Measurements from ENCODE around the gene CCNF. TPM values are rescaled to one million over a fixed set of nuclear protein-coding genes. Genes with fewer than 3 reads are reported as not detected.

The CCNF gene
- total RNA-seq, 1 experiment from 2014 or later: 12.9 TPM

- DNase-seq (ENCODE audit: low read depth, low spot score): no peak
- in situ Hi-C loops (cut with HindIII; ENCODE audit: low pct_unique_long_range_greater_than_20kb, low sequenced_read_pairs): no loop called here
These were observed 18.8 kb downstream of the CCNF start for GRCh38 chr16:2447920-2448583.

GRCh38 chr16:2449118-2449517 lies 19.9 kb downstream of the CCNF start:
- in situ Hi-C loops (cut with HindIII; ENCODE audit: low pct_unique_long_range_greater_than_20kb, low sequenced_read_pairs): no loop called here
- no peak for DNase-seq (ENCODE audit: low read depth, low spot score)

- in situ Hi-C loops (cut with HindIII; ENCODE audit: low pct_unique_long_range_greater_than_20kb, low sequenced_read_pairs): no loop called here
- no peak for DNase-seq (ENCODE audit: low read depth, low spot score)
These were observed 21.3 kb downstream of the CCNF start for GRCh38 chr16:2450535-2450934.

GRCh38 chr16:2450975-2451381 lies 21.7 kb downstream of the CCNF start:
- in situ Hi-C loops (cut with HindIII; ENCODE audit: low pct_unique_long_range_greater_than_20kb, low sequenced_read_pairs): no loop called here
- DNase-seq (ENCODE audit: low read depth, low spot score): no peak

- DNase-seq (ENCODE audit: low read depth, low spot score): no peak
- in situ Hi-C loops (cut with HindIII; ENCODE audit: low pct_unique_long_range_greater_than_20kb, low sequenced_read_pairs): no loop called here
These were observed 22.6 kb downstream of the CCNF start for GRCh38 chr16:2451851-2452320.

- in situ Hi-C loops (cut with HindIII; ENCODE audit: low pct_unique_long_range_greater_than_20kb, low sequenced_read_pairs): no loop called here
- no peak for DNase-seq (ENCODE audit: low read depth, low spot score)
These were observed 23.4 kb downstream of the CCNF start for GRCh38 chr16:2452650-2453049.

GRCh38 chr16:2455081-2455845 lies 26.0 kb downstream of the CCNF start:
- in situ Hi-C loops (cut with HindIII; ENCODE audit: low pct_unique_long_range_greater_than_20kb, low sequenced_read_pairs): no loop called here
- no peak for DNase-seq (ENCODE audit: low read depth, low spot score)

GRCh38 chr16:2456551-2457153 lies 27.4 kb downstream of the CCNF start:
- in situ Hi-C loops (cut with HindIII; ENCODE audit: low pct_unique_long_range_greater_than_20kb, low sequenced_read_pairs): no loop called here
- no peak for DNase-seq (ENCODE audit: low read depth, low spot score)

GRCh38 chr16:2457267-2457666 lies 28.0 kb downstream of the CCNF start:
- no peak for DNase-seq (ENCODE audit: low read depth, low spot score)
- in situ Hi-C loops (cut with HindIII; ENCODE audit: low pct_unique_long_range_greater_than_20kb, low sequenced_read_pairs): no loop called here

- no peak for DNase-seq (ENCODE audit: low read depth, low spot score)
- in situ Hi-C loops (cut with HindIII; ENCODE audit: low pct_unique_long_range_greater_than_20kb, low sequenced_read_pairs): no loop called here
These were observed 28.7 kb downstream of the CCNF start for GRCh38 chr16:2457946-2458345.

GRCh38 chr16:2458887-2459646 lies 29.8 kb downstream of the CCNF start:
- DNase-seq (ENCODE audit: low read depth, low spot score): no peak
- in situ Hi-C loops (cut with HindIII; ENCODE audit: low pct_unique_long_range_greater_than_20kb, low sequenced_read_pairs): no loop called here

GRCh38 chr16:2459647-2460390 lies 30.6 kb downstream of the CCNF start, which contains the start of gene TEDC2:
TEDC2 (plus strand) TSS chr16:2460109; CDS start chr16:2460145, 36 bp downstream.
- peak; percentile 92 for DNase-seq (ENCODE audit: low read depth, low spot score)
- in situ Hi-C loops (cut with HindIII; ENCODE audit: low pct_unique_long_range_greater_than_20kb, low sequenced_read_pairs): no loop called here

GRCh38 chr16:2460391-2460713 lies 31.1 kb downstream of the CCNF start:
- no peak for DNase-seq (ENCODE audit: low read depth, low spot score)
- in situ Hi-C loops (cut with HindIII; ENCODE audit: low pct_unique_long_range_greater_than_20kb, low sequenced_read_pairs): no loop called here

- in situ Hi-C loops (cut with HindIII; ENCODE audit: low pct_unique_long_range_greater_than_20kb, low sequenced_read_pairs): no loop called here
- DNase-seq (ENCODE audit: low read depth, low spot score): no peak
These were observed 31.7 kb downstream of the CCNF start for GRCh38 chr16:2460916-2461315.

- DNase-seq (ENCODE audit: low read depth, low spot score): no peak
- in situ Hi-C loops (cut with HindIII; ENCODE audit: low pct_unique_long_range_greater_than_20kb, low sequenced_read_pairs): no loop called here
These were observed 33.0 kb downstream of the CCNF start for GRCh38 chr16:2462031-2462866.

GRCh38 chr16:2464333-2464732 lies 35.1 kb downstream of the CCNF start:
- in situ Hi-C loops (cut with HindIII; ENCODE audit: low pct_unique_long_range_greater_than_20kb, low sequenced_read_pairs): no loop called here
- DNase-seq (ENCODE audit: low read depth, low spot score): no peak
